HG03354 (cell line): ENCODE data around the gene PAK1.
A peak's percentile ranks its signal among the peaks of the same experiment; 100 is the strongest.

ENCODE experiments used
- ATAC-seq: cut with Tn5 transposase; IDR thresholded peaks from one replicate; pipeline ENCODE4 v1.9.1; 2021; ENCODE audit warnings: mild to moderate bottlenecking; ENCODE audit not compliant: unreplicated experiment, poor library complexity, severe bottlenecking

PAK1 gene

DNA sequence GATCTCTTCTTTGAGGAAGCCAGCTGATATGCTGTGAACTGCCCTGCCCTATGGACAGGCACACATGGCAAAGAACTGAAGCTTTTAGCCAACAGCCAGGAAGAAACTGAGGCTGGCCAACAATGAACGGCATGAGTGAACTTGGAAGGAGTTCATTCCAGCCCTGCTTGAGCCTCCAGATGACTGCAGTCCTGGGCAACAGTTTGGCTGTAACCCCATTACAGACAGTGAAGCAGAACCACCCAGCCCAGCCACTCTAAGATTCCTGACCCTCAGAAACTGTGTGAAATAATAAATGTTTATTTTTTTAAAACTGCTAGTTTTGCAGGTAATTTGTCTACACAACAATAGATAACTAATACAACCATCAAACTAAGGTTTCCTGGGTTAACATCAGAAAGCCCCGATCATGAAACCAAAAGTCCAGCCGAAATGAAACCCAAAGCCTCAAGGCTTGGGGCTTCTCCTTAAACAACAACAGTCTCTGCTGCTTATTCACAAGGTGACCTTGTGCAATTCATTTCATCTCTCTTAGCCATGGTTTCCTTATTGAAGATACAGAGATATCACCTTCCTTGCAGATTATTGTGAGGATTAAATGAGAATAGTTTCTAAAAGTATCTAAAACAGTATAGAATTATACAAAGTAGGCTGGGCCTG lies 31.4 kb downstream of the PAK1 start:
- peak; percentile 59 for ATAC-seq

DNA sequence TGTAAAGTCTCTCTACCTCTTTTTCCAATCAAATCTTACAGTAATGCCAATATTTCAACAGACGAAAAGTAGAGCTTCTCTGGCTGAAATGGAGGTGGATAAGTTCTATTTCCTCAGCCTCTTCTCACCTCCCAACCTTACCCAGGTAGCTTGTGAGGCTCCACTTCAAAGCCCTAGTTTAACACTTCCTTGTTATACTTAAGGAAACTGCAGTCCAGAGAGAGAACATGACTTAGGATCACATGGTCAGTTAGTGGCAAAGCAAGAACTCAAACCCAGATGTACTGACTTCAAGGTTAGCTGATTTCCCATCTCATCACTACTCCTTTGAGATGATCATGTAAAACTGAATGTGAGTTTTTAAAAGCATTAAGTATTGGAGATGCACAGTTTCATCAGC lies 32.5 kb downstream of the PAK1 start:
- no peak for ATAC-seq

DNA sequence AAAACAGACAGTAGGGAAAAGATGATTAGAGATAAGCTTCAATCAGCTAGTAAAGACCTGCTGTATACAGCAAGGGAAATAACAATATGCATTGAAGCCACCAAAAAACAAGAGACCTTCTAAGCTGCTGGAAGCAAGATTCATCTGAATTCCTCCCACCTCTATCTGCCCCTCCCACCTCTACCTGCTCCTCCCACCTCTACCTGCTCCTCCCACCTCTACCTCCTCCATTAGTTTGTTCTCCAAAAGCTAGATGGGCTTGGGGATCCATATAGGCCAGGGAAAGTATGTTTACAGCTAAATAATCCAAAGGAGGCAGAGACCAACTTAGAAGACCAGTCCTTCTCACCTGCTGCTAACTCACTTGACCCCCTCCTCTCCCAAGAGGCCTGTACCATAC lies 33.2 kb downstream of the PAK1 start:
- ATAC-seq = no peak

DNA sequence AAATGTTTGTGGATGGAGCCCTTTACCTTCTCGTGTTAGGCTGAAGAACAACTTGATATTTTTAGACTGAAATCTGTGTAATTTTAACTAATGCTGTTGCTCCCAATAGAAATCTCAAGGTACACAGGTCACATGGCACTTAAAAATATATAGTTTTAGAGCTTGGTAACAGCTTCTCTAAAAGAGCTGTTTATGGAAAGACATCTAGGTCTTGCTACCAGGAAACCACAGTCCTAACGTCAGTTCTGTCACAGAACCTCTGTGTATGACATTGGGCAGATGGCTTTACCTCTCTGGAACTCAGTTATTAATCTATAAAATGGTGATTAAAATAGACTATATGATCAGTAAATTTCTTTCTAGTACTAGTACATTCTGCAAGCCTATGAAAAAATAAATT lies 35.4 kb downstream of the PAK1 start:
- ATAC-seq = peak; percentile 38

DNA sequence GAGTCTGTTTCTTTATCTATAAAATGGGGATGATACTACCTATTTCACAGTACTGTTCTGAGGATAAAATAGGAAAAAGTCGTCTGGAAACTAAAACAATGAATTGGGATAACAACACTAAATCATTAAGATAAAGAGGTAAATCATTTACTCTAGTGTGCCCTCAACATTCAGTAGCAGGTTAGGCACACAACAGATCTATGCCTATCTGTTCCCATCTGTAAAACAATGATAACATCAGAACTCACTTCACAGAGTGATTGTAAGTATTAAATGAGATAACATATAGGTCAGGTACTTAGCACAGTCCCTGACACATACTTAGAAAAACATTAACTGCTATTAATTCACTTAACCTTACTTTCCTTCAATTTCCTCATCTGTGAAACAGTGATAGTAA lies 36.9 kb downstream of the PAK1 start:
- ATAC-seq = no peak

DNA sequence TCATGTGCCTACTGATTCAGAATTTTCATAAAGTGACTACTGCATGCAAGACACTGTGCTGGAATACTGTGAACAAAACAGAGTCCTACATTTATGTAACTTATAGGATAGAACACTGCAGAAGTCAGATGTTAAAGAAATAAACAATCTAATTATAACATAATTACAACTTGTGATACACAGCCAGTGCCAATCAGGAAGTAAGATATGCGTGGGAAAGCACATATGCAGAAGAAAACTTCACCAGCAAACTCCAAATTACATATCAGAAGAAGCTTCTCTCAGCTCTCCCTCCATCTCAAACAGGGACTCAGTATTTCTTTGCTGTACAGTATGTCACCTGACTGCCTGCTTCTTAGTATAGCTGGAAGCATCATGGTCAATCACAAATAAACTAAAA lies 37.4 kb downstream of the PAK1 start:
- ATAC-seq = peak; percentile 12

DNA sequence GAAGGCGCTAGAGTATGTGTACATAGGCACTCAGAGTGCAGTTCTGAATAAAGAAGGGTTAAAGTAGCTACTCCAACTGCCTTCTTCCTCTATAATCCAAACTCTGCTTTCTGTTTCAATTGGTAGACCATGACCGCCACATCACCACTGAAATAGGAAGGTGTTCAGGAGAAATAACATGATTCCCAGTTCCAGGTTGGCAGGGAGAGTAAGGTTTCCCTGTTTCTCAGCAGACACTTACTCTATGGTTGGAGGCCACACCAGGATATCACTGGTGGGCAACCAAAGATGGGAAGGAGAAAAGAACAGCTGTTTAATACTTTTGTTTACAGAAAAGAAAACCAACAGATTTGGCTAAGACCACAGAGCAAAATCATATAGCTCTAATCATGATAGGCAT lies 37.9 kb downstream of the PAK1 start:
- peak; percentile 49 for ATAC-seq

DNA sequence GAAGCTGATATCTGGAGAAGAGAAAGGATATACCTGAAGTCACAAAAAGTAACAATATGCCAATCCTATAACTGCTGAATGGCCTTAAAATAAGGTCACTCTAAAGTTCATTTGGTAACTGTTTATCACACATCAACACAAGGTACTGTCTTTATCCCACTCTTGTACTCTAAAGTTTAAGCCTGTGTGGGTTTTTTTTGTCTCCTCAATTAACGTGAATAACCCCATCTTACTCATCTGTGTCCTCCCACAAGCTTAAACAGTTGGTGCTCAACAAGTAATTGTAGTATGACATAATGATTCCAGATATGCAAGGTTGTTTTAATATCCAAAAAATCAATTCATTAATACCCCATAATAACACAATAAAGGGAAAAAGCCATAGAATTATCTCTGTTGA lies 42.1 kb downstream of the PAK1 start:
- ATAC-seq = no peak

DNA sequence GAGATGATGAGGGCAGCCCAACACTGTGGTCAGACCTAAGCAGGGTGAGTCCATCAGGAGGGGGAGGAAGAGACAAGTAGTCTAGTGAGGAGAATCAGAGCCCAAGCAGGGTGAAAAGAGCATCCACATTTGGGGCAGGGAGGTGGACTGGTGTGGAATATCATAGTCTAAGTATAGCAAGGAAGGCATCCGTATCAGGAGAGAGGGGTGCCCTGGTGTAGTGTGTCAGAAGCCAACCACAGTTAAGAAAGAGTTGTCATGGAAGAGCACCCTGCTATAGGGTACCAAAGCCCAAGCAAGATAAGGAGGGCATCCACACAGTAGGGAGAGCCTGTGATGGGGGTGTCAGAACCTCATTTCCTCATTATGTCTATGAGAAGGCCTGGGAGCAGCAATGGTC lies 45.3 kb downstream of the PAK1 start:
- no peak for ATAC-seq

DNA sequence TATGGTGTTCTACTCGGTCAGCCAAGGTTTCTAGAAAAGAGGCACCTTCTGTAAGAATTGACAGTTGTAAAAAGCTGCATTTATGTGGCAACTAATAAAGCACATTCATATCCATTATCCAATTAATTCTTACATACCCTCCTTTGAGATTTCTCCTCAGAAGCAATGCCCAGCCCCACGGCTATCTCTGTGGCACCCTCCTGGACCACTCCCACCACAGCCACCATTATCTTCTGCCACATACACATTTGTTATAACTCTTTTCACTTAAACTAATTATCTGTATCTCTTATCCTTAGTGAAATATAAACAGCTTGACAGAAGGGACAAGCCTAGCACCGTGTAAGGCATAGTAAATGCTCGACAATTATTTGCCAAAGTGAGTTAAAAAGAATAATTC lies 48.5 kb downstream of the PAK1 start:
- no peak for ATAC-seq

DNA sequence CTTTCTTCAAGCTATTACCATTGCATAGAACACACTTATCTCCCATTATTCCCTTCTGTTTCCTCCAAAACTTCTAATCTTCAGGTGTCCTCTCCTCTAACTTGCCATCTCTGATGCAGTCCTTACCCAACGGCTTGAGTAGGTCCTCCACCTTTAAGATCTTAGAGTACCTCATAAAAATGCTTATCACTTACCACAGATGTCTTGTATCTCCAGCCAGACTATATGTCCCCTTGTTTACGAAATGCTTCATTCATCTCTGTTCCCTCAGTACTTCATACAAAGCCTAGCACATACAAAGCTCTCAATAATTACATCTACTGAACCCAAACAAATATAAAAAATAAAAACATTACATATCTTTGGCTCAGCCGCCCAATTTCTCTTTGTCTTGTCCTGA lies 49.2 kb downstream of the PAK1 start:
- ATAC-seq = no peak

DNA sequence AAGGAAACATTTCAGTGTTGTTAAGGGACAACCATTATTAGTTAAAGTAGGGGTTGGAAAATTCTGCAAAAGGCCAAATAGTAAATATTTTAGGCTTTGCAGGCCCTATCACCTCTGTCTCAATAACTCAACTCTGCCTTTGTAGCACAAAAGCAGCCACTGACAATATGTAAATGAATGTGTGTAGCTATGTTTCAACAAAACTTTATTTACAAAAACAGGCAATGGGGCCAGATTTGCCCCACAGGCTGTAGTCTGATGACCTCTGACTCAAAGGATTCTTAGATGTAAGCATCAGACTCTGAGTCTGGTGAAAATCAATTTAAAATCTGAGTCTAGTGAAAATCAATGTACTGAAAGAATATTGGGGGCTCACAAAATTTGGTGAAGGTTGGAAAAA lies 50.3 kb downstream of the PAK1 start:
- ATAC-seq = no peak

DNA sequence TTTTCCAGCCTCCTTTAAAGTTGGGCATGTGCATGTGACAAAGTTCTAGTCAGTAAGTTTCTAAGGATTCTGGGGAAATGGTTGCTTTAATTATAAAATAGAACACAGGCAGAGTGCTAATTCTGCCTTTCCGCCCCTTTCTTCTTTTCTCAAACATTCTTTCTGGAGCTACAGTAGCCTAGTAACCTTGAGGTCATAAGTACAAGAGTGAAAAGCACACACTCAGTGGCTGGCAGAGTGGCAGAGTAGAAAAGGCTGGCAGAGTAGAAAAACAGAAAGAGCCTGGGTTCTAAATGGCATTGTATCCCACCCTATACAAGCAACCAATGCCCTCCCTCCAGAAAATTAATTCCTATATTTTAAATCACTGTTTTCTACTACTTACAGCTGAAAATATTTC lies 51.2 kb downstream of the PAK1 start:
- ATAC-seq = no peak

DNA sequence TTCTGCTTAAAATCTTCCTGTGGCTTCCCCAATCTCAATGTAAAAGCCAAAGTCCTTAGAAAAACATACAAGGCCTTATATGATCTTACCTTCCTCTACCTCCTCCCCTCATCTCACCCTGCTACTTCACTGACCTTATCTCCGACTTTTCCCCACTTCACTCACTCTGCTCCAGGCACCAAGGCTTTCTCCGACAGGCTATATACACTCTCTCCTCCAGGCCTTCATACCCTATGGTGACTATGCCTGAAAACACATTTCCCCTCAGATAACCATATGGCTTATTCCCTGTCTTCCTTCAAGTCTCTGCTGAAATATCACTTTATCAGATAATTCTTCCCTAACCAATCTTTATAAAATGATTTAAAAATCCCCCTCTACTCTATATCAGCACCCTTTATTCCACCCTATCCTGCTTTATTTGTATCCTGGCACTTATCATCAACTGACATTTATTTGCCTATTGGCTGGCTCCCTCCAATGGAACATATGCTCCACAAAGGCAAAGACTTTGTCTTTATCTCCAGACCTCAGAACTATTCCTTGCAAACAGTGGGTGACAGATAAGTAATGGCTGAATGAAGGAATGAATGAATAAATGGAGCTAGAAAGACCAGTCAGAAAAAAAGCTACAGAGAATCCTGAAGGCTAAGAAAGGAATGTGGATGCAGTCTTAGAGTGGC lies 52.7 kb downstream of the PAK1 start:
- no peak for ATAC-seq

DNA sequence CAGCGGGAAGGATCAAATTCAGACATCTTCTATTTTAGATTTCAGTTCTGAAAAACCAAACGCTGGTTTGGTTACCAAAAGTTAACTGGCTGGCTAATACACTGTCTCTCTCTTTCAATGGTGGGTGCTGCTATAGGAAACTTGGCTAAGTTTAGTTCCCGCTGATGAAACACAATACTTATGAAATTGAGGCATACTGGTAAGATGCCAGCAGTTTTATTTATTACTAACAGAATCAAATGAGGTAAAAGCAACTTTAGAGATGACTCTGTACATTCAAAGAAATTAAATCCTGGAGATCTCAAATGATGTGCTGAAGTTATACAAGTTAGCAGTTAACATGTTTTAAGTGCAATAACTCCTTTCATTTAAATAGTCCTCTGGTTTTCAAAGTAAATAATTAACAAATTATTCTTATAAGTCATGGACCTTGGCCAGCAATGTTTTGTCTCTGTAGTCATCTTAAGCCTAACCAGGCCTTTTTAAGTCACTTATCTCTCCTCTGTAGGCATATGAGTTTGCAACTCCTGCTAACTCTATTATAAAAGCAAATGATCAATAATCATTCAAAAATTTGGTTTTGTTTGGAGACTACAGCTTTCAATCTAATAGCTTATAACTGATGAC lies 54.8 kb downstream of the PAK1 start:
- peak; percentile 17 for ATAC-seq

DNA sequence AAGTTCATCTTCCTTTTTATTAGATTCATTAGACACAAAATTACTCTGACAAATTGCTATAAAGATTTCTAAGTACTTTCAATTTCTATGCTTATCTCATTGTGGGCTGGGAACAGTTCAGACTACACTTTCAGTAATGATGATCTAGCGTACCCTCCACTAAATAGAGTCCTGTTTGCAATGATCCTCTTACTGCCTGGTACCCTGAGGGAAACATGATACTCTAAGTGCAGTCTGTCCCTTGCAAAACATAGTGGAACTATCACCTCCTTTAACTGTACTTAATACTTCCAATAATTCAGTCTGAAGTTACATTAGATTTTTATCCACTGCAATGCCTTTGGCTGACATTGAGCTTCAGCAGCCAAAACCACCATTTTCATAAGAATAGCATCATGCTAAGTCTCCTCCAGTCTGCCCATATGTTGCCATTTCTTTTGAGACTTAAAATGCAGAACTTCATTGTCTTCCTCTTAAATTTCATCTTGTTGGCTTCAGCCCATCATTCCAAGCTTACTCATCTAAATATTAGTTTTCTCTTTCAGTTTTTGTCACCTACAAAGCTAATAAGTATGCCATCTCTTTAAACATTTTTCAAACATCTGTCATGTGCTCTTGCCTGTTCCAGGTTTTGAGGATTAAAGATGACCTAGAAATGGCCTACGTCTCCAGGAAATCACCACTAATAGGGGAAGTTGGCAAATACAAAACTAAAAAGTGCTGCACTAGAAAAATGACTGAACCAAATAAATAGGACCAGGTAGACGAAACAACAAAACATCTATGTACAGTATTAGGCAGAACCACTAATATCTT lies 55.5 kb downstream of the PAK1 start:
- ATAC-seq = peak; percentile 82

DNA sequence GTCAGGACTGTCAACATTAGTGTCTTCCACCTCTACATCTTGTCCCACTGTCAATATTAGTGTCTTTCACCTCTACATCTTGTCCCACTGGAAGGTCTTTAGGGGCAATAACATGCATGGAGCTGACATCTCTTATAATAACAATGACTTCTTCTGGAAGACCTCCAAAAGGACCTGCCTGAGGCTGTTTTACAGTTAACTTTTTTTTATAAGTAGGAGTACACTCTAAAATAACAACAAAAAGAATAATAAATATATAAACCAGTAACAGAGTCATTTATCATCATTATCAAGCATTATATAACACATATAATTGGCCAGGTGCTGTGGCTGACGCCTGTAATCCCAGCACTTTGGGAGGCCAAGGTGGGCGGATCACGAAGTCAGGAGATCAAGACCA lies 57.5 kb downstream of the PAK1 start:
- no peak for ATAC-seq

DNA sequence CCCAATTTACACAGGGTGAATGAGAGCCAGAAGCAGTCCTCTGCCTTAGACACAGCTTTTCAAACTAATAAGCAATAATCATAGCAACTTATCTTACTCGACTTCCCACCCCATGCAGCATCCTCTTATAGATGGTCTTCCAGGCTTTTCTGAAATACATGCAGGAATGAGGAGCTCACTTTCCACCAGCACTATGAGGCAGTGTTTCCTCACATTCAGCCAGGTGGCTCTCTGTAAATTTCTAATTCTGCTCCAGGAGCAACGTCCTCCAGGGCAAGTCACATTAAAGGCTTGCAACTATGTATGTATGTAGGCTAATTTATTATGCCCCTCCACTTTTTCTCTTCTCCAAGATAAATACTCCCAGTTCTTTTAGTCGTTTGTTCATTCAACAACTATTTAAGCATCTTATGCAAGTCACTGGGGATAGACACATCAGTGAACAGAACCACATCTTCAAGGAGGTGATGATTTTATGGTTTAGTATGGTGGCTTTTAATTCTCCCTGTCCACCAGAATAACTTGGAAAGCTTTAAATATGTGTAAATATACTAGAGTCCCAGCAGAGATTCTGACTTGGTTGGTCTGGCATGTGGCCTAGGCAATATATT lies 59.9 kb downstream of the PAK1 start:
- no peak for ATAC-seq

DNA sequence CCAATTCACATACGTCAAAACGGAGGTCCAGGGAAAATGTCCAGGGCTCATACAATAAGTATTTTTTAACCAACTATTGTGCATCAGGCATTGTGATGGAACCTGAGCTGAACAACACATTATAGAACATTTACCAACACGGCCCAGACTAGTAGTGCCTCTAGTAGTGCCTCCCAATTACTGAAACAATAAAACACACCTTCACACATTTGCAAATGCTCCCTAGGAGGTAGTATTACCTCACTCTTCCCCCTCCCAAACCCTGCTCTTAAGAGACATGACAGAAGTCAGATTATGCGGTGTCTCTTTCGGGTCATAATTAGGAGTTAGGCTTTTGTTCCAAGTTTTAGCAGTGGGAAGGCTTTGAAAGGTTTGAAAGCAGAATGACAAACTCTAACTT lies 61.1 kb downstream of the PAK1 start:
- no peak for ATAC-seq
